ENCODE data around the gene MEAK7. TPM values are rescaled to one million over a fixed set of nuclear protein-coding genes. Genes with fewer than 3 reads are reported as not detected.

The MEAK7 gene
- total RNA-seq, 4 donors from 2014 or later: 7.4 to 54.3 (median 47.0) TPM

DNA sequence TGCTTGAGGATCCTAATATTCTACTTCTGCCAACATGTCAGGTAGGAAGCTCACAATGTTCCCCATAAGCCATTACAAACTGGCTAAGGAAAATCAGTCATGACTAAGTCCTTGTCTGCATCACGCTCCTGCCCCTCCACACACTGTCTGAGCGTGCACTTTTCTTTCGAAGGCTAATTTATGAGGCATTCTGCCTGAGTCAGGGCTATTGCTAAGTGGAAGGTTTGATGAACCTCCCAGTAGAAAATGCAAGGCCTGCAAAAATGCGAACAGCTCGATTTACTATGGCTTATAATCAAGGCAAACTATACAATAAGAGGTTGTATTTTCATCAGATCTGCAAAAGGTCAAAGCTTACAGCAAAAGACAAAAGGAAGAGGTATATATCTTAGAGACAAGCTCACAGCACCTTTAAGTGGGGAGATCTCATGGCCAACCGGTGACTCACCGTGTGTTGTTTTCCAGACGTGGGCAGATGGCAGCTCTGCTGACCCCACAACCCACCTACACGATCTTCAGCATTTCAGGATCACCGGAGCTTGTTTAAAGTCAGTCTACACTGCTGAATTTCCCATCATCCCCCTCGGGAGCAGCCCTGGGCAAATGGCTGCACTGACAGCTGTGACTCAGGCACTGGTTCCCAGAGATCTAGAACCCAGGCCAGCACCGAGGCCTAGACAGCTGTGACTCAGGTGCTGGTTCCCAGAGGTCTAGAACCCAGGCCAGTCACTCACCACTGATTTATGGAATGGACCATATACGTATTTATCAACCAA, 26.1 kb downstream of the MEAK7 start:
- TF ChIP-seq POLR2A (IDR thresholded peaks at IDR 0.05) (no peak), CTCF (IDR thresholded peaks at IDR 0.05) (no peak)
- Histone ChIP-seq H3K4me1 (no peaks in the 10 kb centered on the region), H3K27ac (no peak overlapping the region), H3K4me3 (no peak overlapping the region), H3K36me3 (peaks cover 0 to 37% (median 0%) of the 10 kb centered on the region in 3 donors), H3K27me3 (no peaks in the 10 kb centered on the region), H3K9me3 (no peaks in the 10 kb centered on the region)
- DNase-seq: no peak

DNA sequence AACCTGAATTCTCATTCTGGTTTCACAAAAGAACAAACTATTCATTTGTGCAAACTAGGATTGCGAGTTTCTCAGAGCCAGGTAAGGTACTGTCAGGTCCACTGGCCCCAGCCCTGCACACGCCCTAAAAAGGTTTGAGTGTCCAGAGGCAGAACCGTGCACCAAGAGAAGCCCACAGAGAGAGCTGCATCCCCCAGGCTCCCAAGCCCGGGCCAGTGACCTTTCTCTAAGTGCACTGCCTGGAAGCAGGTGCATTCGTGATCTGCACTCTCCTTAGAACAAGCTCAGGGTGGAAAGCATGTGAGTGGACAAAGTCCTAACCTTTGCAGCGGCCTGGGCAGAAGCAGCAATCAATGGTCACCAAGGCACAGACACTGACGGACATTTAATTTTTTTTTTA, 26.8 kb downstream of the MEAK7 start:
- Histone ChIP-seq H3K36me3 (peaks cover 0 to 30% (median 0%) of the 10 kb centered on the region in 3 donors), H3K27me3 (no peaks in the 10 kb centered on the region), H3K4me3 (no peak overlapping the region), H3K27ac (no peak overlapping the region), H3K9me3 (no peaks in the 10 kb centered on the region), H3K4me1 (no peaks in the 10 kb centered on the region)
- DNase-seq: peak in 1 of 3 donors; percentile 8
- TF ChIP-seq POLR2A (IDR thresholded peaks at IDR 0.05): no peak
- no peak for TF ChIP-seq CTCF (IDR thresholded peaks at IDR 0.05)

GRCh38 chr16:84476401-84476800, 28.1 kb downstream of the MEAK7 start:
- H3K27ac ChIP-seq: no peak overlapping the region

DNA sequence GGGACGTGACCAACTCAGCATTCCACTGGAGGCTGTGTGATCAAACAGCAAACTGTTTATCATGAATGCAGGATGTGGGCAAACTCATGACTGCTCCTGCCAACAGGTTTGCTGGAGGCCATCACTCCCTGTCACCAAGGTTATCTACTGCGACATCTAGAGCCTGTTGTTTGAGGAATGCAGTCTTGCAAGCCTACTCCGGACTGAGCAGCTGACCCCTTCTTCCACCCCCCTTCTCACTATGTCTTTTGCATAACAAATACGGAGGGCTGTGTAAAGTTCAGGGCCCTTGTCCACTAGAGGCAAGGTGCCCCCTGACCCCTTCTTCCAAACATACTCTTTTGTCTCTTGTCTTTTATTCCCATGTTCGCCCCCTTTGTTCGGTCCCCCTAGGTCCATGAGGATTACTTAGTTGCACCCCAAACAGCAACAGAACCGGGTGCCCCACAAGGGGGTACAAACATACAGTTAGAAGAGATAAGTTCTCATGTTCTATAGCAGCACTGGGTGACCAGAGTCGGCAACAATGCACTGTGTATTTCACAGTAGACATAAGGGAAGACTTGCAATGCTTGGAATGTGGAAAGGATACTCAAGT, 28.7 kb downstream of the MEAK7 start:
- Histone ChIP-seq H3K4me3 (no peak overlapping the region), H3K27me3 (no peaks in the 10 kb centered on the region), H3K4me1 (no peaks in the 10 kb centered on the region), H3K27ac (no peak overlapping the region), H3K36me3 (peaks cover 0 to 18% (median 0%) of the 10 kb centered on the region in 3 donors), H3K9me3 (no peaks in the 10 kb centered on the region)
- no peak for DNase-seq
- no peak for TF ChIP-seq POLR2A (IDR thresholded peaks at IDR 0.05)
- no peak for TF ChIP-seq CTCF (IDR thresholded peaks at IDR 0.05)

More at GRCh38 chr16:84476401-84476800, 28.1 kb downstream of the MEAK7 start:
- Histone ChIP-seq H3K4me1 (no peaks in the 10 kb centered on the region), H3K4me3 (no peak overlapping the region), H3K9me3 (no peaks in the 10 kb centered on the region), H3K27me3 (no peaks in the 10 kb centered on the region), H3K36me3 (peaks cover 0 to 25% (median 0%) of the 10 kb centered on the region in 3 donors)
- DNase-seq: no peak
- TF ChIP-seq POLR2A (IDR thresholded peaks at IDR 0.05): no peak
- TF ChIP-seq CTCF (IDR thresholded peaks at IDR 0.05): no peak

DNA sequence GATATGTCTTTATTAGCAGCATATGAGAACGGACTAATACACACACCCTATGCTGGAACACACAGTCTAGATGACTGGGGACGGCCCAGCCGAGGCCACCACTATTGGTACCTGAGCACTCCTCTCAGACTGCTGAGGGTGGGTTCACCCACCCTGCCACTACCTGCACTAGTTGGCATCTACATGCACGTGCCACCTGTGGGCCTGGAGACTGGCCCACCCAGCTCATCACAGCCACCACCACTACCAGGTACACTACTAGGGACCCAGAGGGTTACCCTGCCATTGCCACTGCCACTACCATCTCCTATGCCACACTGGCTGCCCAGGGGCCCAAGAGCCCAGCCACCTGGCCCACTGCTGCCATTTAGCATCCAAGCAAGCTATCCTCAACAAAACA, 32.5 kb downstream of the MEAK7 start:
- Histone ChIP-seq H3K36me3 (peaks cover 0 to 14% (median 0%) of the 10 kb centered on the region in 3 donors), H3K4me1 (no peaks in the 10 kb centered on the region), H3K27ac (no peak overlapping the region), H3K27me3 (no peaks in the 10 kb centered on the region), H3K4me3 (no peak overlapping the region), H3K9me3 (peaks cover 0 to 8% (median 2%) of the 10 kb centered on the region in 4 donors)
- no peak for DNase-seq
- no peak for TF ChIP-seq CTCF (IDR thresholded peaks at IDR 0.05)
- TF ChIP-seq POLR2A (IDR thresholded peaks at IDR 0.05): no peak

Data from Peyer's patch (tissue), 4 donors.